Breast epithelium (tissue), 4 donors: Measurements from ENCODE around the gene ADGRG3. TPM values are rescaled to one million over a fixed set of nuclear protein-coding genes. Genes with fewer than 3 reads are reported as not detected.

Source experiments
- DNase-seq, 2 donors: peaks; one replicate each; pipeline ENCODE4 v3.0.0-alpha.2; 2019; ENCODE audit warnings: low spot score in 2 of 2
- H3K27ac ChIP-seq, 2 donors: fragments of 200-600 bp; sonication (generic) in 1 of 2; one replicate each; pipeline ENCODE4 v1.5.1; 2016 to 2019; ENCODE audit warnings: mild to moderate bottlenecking in 1 of 2
- H3K27me3 ChIP-seq, 2 donors: fragments of 200-600 bp; sonication (generic) in 1 of 2; one replicate each; pipeline versions ENCODE4 v1.5.1 to v1.6.0; 2017 to 2019; ENCODE audit warnings: control low read depth in 1 of 2, mild to moderate bottlenecking in 1 of 2
- H3K36me3 ChIP-seq: fragments of 200-600 bp; one replicate; pipeline ENCODE4 v1.5.1; 2019
- H3K4me1 ChIP-seq, 2 donors: fragments of 200-600 bp; sonication (generic); one replicate each; pipeline ENCODE4 v1.5.1; 2016 to 2019; ENCODE audit warnings: control low read depth in 1 of 2
- H3K4me3 ChIP-seq, 3 donors: fragments of 200-600 bp; sonication (generic); 1 replicate in 2 of 3; 2 replicates in 1 of 3; pipeline ENCODE4 v1.5.1; 2016 to 2019; ENCODE audit warnings: mild to moderate bottlenecking in 3 of 3, moderate library complexity in 2 of 3
- H3K9me3 ChIP-seq, 2 donors: fragments of 200-600 bp; sonication (generic) in 1 of 2; one replicate each; pipeline ENCODE4 v1.5.1; 2016 to 2019; ENCODE audit warnings: control low read depth in 1 of 2
- CTCF ChIP-seq, 3 donors: fragments of 450-650 bp; IDR thresholded peaks; one replicate each; pipeline ENCODE4 v1.5.1; 2016 to 2017; ENCODE audit warnings: antibody characterized with exemption in 3 of 3, mild to moderate bottlenecking in 3 of 3, moderate library complexity in 3 of 3
- POLR2A ChIP-seq: fragments of 450-650 bp; IDR thresholded peaks from one replicate; pipeline ENCODE4 v1.6.1; 2016; ENCODE audit warnings: antibody characterized with exemption, mild to moderate bottlenecking, moderate library complexity
- POLR2AphosphoS5 ChIP-seq, 3 donors: sonication (generic); formaldehyde crosslinking; IDR thresholded peaks; one replicate each; pipeline ENCODE4 v1.6.1; 2017; ENCODE audit warnings: antibody characterized with exemption in 3 of 3
- intact Hi-C: fragments of 100-400 bp; cut with DNase I; formaldehyde crosslinking; loops from one replicate; pipeline ENCODE4 v1.15.1; 2023; ENCODE audit warnings: low total_unique reads
- total RNA-seq, 3 donors: library from RNA; depleted of rRNA; stranded (reverse); fragments of >200 nt; gene quantifications; one replicate each; pipeline ENCODE4 v1.1.0, GENCODE V29; 2016

ADGRG3 gene
- total RNA-seq, 3 donors from 2014 or later, result 0.64 to 5.2 (median 1.6) TPM

- Histone ChIP-seq H3K36me3 (no peaks in the 10 kb centered on the region), H3K27me3 (no peaks in the 10 kb centered on the region), H3K4me1 (peaks cover 0 to 28% of the 10 kb centered on the region in 2 donors), H3K27ac (peak overlapping the region; percentile 80 to 83), H3K4me3 (no peak overlapping the region), H3K9me3 (no peaks in the 10 kb centered on the region)
- no peak for DNase-seq
- no peak for TF ChIP-seq POLR2A
- TF ChIP-seq CTCF (IDR thresholded peaks at IDR 0.05), result no peak
- TF ChIP-seq POLR2AphosphoS5 (IDR thresholded peaks at IDR 0.05), result no peak
- intact Hi-C loops, result no loop called here
Measured at GRCh38 chr16:57640612-57641011, 27.5 kb upstream of the ADGRG3 start.

GRCh38 chr16:57642160-57643135, 25.7 kb upstream of the ADGRG3 start:
- no peaks in the 10 kb centered on the region for H3K36me3 ChIP-seq
- H3K9me3 ChIP-seq, result no peaks in the 10 kb centered on the region
- no peak for DNase-seq
- intact Hi-C loops, result no loop called here
- peaks cover 0 to 13% of the 10 kb centered on the region in 2 donors for H3K4me1 ChIP-seq
- no peaks in the 10 kb centered on the region for H3K27me3 ChIP-seq
- TF ChIP-seq CTCF (IDR thresholded peaks at IDR 0.05) (no peak), POLR2A (no peak), POLR2AphosphoS5 (IDR thresholded peaks at IDR 0.05) (no peak)
- H3K27ac ChIP-seq, result peak overlapping the region; percentile 83 to 87
- H3K4me3 ChIP-seq, result no peak overlapping the region

GRCh38 chr16:57643147-57643874, 24.8 kb upstream of the ADGRG3 start:
- TF ChIP-seq CTCF (IDR thresholded peaks at IDR 0.05) (no peak), POLR2AphosphoS5 (IDR thresholded peaks at IDR 0.05) (no peak), POLR2A (no peak)
- Histone ChIP-seq H3K36me3 (no peaks in the 10 kb centered on the region), H3K4me3 (no peak overlapping the region), H3K9me3 (no peaks in the 10 kb centered on the region), H3K27me3 (no peaks in the 10 kb centered on the region), H3K4me1 (peaks cover 0 to 6% of the 10 kb centered on the region in 2 donors), H3K27ac (peak overlapping the region; percentile 69 to 87)
- intact Hi-C loops, result no loop called here
- no peak for DNase-seq

- no peaks in the 10 kb centered on the region for H3K9me3 ChIP-seq
- no peak overlapping the region for H3K4me3 ChIP-seq
- TF ChIP-seq POLR2AphosphoS5 (IDR thresholded peaks at IDR 0.05) (no peak), POLR2A (no peak), CTCF (IDR thresholded peaks at IDR 0.05) (no peak)
- intact Hi-C loops, result no loop called here
- DNase-seq, result no peak
- peak overlapping the region in 1 of 2 donors; percentile 87 for H3K27ac ChIP-seq
- H3K36me3 ChIP-seq, result no peaks in the 10 kb centered on the region
- no peaks in the 10 kb centered on the region for H3K27me3 ChIP-seq
- peaks cover 0 to 6% of the 10 kb centered on the region in 2 donors for H3K4me1 ChIP-seq
Measured at GRCh38 chr16:57643910-57644309, 24.2 kb upstream of the ADGRG3 start.
